Stimulated activated CD8-positive, alpha-beta memory T cell treated with anti-CD3 and anti-CD28 coated beads, Interleukin-4, amount 100 ng/mL, for 48 hours (primary cell): ENCODE results near the gene PRRT1B.
"Not testable (repeated sequence)": the region's sequence is repeated elsewhere in the genome, so short reads cannot be mapped to it uniquely, and the experiment has no call there.

Source experiments
- DNase-seq: peaks from one replicate; pipeline ENCODE4 v3.0.0-alpha.2; 2020

The PRRT1B gene

DNA sequence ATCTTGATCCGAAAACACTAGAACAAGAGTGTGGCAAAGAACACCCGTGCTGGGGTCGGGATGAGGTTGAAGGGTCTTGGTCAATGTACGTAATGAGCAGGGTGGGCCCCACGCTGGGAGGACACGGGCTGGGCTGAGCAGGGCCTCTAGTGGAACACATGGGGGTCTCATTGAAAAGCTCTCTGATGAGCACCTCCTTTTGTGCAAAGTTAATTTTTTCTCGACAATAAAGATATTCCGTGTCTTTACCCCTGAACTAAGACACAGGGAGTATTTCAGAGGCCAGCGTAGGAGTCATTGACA is 22.3 kb upstream of the PRRT1B start:
- no peak for DNase-seq

DNA sequence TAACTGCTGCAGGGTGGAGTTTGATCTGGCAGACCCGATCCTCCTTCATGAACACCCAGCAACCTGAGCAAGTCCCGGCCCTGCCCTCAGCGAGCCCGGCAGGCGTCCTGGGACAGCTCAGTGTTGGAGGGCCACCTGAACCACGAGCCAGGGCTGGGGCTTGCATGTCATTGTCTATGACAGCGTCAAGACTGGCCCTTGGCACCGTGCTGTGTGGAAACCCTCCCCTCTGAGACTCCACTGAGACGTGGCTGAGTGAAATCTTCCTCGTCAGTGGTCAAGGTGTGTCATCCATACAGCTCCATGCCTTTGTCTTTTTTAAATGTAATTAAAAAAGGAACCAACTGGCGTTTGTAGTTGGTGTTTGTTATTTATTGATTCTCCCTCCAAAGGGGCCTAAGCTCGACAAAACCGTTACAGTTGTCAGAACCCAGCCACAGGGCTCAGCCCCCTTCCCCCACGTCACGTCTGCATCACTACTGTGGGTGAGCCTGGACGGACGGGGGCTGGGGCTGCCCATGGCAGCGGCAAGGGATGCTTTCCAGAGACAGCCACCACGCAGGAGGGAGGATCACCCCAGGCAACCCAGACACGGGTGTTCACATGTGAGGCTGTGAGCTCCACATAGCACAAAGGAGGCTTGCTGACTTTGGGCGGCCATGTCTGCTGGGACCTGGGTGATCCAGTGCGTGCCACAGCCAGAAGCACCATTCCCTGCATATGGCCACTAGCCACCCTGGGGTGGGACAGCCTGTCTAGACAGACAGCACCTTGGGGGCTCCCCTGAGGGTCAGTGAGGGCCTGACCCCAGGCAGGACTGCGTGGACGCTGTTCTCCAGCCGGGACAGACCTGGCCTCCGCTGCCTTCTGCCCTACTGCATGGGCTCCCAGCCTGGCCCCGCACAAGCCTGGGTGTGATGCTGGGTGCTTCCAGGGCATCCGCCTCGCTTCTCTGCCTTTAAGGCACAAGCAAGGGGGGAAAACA is 21.6 kb upstream of the PRRT1B start:
- no peak for DNase-seq

DNA sequence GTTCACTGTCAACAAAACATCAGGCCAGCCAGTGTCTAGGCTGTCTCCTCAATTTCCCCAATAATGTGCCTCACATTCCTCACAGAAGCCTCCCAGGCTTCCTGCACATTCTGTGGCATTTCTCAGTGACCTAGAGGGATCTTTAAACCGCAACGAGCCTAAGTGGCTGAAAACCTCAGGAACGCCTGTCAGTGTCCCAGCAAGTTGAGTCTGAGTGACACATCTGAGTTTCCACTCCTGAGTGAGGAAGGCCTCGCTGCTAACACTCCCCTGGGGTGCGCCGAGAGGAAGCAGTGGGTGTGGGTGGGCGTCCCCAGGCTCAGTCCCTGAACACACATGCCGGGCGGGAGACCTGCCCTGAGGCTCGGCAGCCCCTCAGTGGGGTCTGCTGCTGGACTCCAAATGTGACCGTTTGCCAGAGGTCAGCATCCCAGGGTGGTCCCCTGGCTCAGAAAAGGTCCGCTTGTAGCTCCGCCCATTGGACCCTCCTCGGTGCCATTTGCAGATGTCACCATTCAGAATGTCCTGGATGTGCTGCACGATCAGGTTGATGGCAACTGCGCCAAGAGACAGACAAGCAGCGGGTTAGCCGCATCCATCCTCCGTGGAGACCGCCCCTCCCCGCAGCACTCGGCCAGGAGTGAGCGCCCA is 20.5 kb upstream of the PRRT1B start:
- DNase-seq = no peak

DNA sequence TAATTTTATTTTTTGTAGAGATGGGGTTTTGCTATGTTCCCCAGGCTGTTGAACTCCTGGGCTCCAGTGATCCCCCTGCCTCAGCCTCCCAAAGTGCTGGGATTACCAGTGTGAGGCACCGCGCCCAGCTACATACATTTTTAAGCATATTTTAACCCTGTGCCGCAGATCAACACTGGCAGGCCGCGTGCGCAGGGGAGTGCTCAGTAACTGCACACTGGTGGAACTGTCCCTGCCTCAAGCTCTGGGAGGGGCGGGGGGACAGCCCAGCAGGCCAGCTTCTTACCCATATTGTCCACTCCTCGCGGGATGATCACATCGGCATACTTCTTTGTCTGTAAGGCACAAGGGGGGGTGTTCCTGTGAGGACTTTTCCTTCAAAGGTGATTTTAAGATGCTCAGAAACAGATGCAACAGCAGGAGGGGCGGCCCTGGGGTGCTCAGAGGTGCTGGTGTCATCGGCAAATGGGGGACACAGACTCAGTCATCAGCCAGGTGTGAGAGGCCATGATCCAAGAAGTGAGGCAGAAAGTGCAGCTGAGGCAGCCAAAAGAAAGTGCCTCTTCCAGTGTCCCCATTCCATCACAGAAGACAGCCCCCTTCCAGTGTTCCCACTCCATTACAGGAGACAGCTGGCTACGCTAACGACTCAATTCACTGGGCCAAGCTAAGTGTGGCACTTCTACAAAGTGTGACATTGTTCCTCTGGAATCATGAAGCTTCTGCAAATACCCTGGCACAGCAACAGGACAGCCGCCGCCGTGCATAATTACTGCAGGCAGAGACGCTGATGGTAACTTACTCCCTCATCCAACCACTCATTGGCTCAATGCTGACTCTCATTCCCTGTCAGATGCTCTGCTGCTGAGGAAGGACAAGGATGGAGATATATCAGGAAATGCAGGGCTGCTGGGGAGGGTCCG is 19.4 kb upstream of the PRRT1B start:
- no peak for DNase-seq

DNA sequence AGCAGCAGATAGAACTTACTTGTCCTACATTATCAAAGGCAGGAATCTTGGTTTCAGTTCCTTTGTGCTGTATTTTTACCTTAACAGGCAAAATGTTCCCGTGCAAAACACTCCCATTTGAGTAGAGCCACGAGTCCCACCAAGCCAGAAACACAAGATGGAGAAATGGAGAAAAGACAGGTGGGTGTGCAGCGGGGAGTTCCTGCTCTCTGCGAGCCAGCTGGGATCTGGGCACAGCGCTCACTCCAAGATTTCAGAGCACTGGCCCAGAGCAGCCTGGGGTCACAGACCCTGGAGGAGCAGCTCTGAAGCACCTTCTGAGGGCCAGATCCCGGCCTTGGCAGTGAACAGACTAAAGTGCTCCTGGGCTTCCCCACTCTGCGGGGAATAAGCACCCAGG is 17.1 kb upstream of the PRRT1B start:
- DNase-seq = no peak

DNA sequence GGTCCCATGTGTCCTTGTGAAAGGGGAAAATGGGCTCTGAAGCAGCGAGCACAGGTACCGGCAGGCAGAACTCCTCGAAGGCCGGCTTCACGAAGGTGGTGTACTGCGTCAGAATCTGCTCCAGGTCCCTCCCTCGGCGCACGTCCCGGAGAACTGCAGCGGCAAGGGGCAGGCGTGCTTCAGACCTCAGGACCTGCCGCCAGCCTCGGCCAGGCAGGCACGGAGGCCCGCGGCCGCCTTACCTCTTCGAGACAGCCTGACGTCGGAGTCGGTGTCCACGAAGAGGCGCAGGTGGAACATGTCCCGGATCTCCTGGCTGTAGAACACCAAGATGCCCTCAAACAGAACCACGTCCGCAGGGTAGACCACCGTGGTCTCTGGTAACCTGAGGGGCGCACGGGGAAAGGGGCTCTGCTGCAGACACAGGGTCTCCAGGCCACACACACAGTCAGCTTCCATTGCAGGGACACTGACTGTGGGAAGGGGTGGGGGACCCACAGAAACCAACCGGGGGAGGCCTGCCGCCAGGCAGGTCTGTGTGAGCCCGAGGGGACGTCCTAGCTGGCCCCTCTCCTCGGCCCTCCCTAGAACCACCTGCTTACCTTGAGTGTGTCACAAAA is 16.3 kb upstream of the PRRT1B start:
- no peak for DNase-seq

DNA sequence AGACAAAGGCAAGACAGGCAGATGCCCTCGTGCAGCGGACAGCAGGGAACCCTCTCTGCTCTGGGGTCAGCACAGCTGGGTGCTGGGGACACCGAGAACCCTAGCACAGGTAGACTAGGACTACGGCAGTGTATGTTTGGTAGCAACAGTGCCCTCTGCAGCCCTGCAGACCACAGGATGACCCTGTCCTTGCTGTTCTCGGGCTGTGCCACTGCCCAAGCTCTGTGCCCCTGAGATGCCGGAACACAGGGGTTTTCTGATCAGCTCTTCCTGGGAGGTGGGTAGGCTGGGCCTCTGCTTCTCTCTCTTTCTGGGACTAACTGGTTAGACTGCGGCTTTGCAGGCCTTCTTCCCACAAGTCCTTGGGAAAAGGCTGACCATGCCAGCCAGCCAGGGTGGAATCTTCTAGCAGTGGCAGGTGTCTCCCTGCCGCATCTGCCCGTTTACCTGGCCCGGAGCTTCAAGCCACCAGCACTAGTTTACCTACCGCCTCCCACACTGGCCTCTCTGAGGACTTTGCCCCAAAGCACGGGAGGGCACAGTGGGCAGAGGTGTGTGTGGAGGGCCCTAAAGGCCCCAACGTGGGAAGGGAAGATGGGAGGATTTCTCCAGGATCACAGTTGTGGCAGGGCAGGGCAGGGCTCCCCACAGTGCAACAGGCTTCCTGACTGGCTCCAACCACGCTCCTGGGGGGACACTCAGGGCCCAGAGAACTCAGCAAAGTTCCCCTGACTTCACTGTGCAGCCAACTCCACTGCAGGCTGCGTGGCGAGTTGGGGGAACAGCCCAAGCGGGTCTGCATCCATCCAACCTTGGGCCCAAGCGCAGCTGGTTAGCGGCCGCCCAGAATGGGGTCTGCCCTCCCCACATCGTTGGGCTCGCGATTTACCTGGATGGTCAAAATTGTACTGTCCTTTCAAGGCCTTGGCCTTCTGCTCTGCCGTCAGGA is 15.5 kb upstream of the PRRT1B start:
- no peak for DNase-seq

DNA sequence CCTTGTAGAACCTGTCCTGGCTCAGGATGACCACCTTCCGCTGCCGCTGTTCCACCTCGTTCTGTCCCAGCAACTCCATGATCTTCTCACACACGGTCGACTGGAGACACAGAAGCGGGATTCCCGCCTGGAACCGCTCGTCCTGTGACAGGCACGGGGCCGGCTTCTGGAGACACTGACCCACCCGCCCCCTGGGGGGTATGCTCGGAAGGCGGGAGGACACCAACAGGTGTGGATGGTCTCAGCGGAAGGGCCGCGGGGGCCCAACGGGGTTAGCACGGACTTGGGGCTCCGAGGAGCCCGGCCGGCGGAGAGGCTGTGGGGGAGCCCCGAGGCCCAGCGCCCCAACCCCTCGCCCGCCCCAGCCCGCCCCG is 14.8 kb upstream of the PRRT1B start:
- peak; percentile 48 for DNase-seq

DNA sequence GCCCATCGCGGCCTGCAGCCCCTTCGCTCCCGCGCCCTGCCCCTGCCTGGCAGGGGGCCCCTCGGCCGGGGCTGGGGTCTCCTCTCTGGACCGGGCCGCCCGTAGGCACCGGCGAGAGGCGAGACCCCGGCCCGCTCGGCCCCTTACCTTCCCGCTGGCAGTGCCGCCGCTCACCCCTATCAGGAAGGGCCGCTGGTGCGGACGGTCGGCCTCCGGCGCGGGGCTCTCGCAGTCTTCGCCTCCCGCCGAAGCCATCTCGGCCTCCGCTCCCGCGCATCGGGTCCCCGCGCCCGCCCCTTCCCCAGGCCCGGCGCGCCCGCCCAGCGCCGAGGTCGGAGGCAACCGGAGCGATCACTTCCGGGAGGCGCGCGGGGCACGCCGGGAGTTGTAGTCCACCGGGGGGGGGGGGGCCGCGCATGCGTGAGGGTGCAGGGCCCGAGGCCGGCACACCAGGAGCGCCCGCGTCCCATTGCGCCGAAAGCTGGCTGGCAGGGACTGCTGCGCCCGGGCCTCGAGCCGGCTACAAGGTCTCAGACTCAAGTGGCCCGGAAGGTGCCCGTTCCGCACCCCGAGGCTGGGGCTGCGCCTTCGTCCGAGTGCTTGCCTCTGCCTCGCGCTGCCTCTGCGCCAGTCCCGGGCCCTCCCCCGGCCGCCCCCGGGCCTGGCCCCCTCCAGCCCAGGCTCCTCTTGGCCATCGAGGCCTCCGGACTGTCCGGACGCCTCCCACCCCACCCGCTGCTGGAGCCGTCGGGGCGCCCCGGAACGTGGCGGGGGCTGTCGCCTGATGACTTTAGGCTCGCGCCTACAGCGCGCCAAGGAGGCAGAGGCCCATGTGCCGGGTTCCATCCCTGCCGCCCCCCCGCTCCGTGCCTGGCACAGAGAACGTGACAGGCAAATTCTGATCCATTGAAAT is 14.1 kb upstream of the PRRT1B start, which contains the start of gene UCK1:
UCK1 (minus strand) TSS at position 344 of the 913 bp plus-strand sequence; CDS start at position 255, 89 bp downstream.
- DNase-seq = peak; percentile 80

DNA sequence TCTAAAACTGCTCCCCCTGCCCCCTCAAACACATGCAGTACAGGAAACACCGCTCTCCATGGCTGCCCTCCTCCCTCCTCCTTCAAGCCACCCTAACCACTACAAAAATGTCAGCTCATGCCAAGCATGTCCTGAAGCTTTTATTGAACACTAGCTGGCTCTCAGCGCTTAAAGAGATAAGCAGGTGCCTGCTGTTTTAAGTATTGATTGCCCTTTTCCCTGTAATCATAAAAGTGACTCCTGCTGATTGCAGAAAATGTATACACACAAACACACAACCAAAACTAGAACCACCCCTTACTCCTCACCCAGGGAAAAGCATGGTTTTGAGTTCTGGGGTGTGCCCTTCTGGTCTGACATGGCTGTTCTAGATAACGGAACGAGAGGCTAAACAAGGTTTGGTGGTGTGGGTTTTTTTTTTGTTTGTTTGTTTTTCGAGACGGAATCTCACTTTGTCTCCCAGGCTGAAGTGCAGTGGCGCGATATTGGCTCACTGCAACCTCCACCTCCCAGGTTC is 10.5 kb upstream of the PRRT1B start:
- no peak for DNase-seq

DNA sequence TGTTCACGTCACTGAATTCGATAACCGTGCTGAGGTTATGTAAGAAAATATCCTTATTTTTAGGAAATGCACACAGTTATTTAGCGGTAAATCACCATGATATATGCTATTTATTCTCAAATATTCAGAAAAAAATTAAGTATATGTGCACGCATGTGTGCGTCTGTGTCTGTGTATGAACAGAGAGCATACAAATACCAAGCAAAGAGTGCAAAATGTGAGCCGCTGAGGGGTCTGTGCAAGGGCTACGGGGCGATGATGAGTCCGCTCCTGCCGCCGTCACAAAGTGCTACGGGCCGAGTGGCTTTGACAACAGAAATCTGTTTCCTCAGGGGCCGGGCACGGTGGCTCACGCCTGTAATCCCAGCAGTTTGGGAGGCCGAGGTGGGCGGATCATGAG is 7.4 kb upstream of the PRRT1B start:
- DNase-seq = no peak

DNA sequence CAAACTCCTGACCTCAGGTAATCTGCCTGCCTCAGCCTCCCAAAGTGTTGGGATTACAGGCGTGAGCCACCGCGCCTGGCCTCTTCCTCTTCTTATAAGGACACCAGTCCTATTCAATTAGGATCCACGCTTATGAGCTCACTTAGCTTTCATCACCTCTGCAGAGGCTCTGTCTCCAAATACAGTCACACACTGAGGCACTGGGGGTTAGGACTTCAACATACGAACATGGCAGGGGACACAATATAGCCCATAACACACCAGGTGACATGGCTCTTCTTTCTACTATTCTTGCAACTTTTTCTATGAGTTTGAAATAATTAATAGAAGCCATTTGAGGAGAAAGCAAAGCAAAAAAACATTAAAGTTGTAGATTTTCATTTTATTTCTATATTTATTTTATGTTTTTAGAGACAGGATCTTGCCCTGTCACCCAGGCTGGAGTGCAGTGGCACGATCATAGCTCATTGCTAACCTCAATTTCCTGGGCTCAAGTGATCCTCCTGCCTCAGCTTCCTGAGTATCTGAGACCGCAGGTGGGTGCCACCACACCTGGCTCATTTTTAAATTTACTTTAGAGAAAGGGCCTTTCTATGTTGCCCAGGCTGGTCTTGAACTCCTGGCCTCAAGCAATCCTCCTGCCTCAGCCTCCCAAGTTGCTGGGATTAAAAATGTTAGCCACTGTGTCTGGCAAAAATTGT is 6.0 kb upstream of the PRRT1B start:
- no peak for DNase-seq

DNA sequence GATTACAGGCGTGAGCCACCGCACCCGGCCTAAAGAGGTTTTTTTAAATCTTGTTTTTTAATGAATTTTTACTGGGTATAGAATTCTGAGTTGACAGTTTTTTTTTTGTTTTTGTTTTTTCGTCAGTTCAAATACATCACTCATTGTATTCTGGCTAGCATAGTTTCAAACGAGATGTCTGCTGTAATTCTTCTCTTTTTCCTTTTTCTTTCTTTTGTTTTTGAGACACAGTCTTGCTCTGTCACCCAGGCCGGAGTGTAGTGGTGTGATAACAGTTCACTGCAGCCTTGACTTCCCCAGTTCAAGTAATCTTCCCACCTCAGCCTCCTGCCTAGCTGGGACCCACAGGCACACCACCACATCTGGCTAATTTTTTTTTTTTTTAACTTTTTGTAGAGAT is 2.2 kb upstream of the PRRT1B start:
- no peak for DNase-seq

DNA sequence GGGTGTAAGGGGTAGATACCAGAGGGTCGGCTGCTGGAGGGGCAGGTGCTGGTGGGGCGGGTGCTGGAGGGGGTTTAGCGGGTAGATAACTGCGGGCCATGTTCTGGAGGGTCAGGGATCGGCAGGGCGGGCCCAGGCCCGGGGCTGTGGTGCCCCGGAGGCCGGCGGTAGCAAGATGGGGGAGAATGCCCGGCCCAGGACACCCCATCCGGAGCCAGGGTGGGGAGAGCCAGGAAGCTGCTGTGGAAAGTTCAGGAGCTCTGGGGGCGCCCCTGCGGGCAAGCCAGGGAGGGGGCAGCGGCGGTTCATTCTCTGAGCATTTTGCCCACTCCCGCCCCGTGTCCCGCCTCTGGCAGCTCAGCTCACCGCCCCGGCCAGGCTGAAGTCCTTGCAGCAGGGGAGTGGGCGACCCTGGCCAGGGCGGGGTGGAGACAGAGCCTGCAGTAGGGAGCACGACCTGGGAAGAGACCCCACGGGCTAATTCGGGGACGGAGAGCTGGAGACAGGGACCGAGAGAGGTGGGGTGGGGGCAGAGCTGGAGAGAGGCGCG is 538 bp downstream of the PRRT1B start:
- DNase-seq = no peak

DNA sequence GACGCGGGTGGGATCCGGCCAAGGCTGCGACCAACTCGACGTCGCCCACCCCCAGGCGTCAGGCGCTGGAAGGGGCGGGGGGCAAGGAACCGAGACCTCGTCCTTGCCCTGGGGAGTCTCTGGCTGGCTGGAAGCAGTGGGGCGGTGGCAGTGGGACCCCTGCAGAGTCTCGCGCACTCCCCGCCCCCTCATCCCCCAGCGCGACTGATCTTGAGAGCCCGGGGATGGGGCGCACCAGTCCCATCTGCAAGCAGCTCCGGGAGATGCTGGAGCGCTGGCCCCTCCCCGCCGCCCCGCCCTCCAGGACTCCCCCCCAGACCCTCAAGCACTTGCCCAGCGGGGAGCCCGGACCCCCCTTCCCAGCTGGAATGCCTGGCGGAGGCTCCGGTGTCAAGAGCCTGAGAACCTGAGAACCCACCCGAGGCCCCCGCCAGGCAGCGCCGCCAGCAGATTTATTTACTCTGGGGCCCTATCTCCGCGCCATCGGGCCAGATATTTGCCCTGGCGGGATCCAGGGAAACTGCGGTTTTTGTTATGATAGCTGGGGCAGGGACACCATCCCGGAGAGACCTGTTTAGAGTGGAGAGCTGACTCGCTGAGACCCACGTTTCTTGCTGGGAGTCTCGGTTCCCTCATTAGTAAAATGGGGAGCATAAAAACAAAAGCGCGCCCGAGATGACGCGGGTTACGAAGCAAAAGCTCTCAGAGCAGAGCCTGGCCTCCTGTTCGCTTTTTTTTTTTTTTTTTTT is 1.2 kb downstream of the PRRT1B start:
- DNase-seq = no peak

DNA sequence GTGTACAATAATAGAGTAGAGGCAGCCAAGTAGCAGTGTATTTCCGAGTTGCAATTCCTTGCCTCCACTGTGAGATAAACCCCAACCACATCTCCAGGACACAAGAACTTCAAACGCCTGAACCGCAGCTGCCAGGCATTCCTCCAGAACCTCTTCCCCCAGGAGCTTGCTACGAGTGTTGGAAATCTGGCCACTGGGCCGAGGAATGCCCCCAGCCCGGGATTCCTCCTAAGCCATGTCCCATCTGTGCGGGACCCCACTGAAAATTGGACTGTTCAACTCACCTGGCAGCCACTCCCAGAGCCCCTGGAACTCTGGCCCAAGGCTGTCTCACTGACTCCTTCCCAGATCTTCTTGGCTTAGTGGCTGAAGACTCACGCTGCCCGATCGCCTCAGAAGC is 3.9 kb downstream of the PRRT1B start:
- DNase-seq = not testable (repeated sequence)

DNA sequence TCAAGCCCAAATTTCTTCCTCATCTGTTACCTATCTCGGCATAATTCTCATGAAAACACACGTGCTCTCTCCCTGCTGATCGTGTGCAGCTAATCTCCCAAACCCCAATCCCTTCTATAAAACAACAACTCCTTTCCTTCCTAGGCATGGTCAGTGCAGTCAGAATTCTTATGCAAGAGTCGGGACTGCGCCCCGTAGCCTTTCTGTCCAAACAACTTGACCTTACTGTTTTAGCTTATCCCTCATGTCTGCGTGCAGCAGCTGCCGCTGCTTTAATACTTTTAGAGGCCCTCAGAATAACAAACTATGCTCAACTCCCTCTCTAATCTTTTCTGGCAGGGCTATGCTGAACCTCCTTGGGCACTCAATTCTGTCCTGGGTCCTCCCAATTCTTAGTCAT is 5.1 kb downstream of the PRRT1B start:
- not testable (repeated sequence) for DNase-seq

DNA sequence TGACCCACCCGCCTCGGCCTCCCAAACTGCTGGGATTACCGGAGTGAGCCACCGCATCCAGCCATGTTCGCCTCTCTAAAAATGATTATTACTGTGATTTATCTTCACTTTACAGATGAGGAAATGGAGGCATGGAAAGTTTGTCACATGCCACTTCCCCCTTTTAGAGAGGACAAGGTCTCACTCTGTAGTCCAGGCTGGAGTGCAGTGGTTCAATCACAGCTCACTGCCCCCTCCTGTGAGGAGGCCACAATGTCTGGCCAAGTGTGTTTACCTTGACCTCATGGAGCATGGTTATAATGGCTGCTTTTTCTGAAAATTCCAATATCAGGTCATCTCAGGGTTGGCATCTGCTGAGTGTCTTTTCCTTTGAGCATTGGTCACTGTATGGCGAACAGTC is 6.7 kb downstream of the PRRT1B start:
- DNase-seq = no peak
